ENCODE results near the gene PPP1R12B.

DNA sequence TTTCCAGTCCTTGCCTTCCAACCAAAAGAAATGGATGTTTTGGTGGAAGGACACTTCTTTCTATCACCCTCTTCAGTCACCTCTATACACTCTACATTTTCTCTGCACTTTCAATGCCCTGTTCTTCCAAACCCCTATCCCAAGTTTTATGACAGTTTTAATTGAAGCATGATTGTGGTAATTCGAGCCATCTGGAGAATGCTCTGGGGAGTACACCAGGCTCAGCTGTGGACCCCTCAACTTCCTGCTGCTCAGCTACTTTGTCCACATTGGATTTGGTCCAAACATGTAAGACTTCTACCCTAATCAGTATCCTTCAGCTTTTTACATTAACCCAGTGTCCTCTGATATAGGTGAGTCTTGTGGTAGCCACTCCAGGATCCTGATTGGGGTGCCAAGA, 232.1 kb downstream of the PPP1R12B start:
- TF ChIP-seq CTCF (IDR thresholded peaks at IDR 0.05; ENCODE audit: borderline replicate concordance, extremely low read depth, low read length, poor library complexity, severe bottlenecking) (no peak), EZH2 (IDR thresholded peaks at IDR 0.05; ENCODE audit: borderline replicate concordance, low read depth, low read length, severe bottlenecking) (no peak)
